IPS-NIHi7 (cell line): ENCODE results near the gene PAX2.

Experiments used
- DNase-seq: peaks from one replicate; pipeline ENCODE4 v3.0.0; 2012; ENCODE audit warnings: mixed read lengths; ENCODE audit errors: extremely low spot score

PAX2 gene

DNA sequence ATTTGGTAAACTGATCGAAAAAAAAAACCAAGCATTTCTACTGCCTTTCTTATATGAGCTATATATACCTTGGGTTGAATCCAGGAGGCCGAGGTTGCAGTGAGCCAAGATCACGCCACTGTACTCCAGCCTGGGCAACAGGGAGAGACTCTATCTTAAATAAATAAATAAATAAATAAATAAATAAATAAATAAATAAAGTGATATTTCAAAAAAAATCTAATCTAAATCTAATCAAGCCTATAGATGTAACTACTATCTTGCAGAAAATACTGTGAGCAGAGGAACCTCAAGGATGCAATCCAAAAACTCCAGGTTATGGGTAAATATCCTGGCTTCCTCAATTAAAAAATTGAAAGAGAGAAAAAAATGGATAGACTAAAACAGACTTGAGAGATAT is 96.1 kb downstream of the PAX2 start:
- no peak for DNase-seq

DNA sequence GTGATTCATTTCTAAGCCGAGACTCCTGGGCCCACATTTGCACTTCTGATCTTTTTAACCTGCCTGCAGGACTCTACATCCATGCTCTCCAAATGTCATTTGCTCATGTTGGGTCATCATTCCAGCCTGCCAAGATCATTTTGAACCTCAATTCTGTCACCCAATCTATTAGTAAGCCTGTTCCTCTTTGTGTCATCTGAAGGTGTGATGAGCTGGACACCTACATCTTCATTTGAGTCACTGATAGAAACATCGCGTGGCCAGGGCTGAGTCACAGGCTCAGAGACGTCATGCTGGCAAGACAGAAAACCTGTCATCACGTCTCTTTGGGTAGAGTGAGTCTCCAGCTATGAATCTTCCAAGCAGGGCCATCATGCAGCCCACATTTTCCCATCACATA is 102.1 kb downstream of the PAX2 start:
- DNase-seq: no peak

DNA sequence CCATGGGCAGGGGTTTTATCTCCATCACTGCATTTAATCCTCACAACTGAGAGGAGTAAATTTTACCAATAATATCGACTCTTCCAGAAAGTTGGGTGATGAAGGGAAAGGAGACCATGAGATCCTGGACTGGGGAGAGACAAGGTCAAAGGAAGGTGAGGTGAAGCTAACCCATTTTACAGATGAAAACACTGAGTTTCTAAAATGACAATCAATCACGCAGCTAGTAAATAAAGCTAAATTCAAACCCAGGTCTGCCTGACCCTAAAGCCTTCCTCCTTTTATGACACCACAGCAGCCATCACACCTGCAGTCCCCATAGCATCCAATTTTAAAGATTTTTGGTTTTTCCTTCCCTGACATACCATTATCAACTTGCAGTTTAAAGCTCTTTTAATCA is 103.4 kb downstream of the PAX2 start:
- no peak for DNase-seq

DNA sequence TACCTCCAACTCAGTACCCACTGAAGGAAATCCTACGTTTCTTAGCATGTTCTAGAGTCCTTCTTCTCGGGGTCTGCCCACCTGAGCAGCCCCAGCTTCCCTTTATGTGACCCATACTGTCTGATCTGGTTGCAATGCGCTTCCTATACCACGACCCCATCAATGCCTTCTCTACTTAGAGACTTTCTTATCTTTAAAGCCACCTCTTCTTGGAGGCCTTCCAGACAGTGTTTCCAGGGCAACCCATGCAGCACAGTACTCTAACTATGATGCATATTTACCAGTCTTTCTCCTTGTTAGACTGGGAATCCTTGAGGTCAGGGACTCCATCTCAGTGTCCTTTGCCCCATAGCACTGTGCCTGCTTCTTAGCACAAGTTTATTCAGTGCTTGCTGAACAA is 112.9 kb downstream of the PAX2 start:
- DNase-seq: no peak

DNA sequence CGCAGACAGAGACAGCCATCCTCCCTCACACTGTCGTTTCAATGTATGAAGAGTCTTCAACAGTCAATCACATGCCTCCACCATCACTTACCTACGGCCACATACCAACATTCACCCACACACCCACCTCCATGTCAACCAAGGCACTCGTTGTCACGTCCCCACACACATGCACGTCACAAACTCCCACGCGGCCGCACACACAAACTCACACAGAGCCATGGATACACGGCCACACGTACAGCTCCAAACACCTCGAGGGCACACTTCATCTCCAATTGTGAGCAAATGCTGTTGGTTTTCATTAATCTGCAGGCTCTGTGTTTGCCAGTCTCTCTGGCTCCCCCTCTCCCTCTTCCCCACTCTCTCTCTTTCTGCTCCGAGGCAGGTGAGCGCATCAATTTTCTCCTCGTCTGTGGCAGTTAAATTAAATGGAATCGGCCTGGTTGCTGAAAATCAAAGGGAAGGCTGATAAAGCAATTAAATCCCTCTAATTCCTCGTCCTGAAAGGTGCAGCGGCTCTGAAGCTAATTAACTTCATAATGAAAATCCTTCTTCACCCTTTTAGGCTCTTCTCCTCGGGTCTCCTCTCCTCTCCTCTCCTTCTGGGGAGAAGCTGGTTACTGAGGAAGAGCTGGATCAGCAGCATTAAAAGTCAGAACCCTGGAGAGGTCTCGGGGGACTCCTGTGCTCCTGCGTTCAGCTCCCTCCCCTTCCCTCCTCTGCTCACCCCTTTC is 113.5 kb downstream of the PAX2 start:
- DNase-seq: peak; percentile 35

DNA sequence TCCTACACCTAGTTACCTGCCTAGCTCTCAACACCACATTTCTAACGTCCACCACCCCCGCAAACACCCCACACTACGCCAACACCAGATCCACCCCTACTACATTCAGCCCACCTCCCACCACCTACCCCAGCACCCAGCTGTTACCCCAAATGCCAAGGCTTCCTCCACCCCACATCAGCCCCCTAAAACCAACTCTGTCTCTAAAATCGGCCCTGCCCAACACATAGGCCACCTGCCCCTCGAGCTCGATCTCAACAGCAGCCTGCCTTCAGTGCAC is 114.0 kb downstream of the PAX2 start:
- no peak for DNase-seq

DNA sequence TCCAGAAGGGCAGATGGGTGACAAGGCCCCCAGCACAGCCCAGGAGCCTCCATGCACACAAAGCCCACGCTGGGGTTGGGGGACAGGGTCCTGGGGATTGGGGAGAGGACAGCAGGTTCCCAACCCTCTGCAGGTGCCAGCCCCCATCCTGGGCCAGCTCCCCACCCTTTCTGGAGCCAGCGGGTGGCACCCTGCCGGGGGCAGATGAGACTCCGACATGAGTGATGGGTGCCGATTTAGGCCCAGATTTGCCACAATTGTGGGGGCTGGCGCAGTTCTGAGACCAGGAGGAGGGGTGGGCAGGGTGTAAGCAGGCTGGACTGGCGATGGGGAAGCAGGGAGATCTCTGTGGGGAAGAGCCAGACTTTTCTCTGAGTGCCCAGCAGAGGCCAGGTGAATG is 118.1 kb downstream of the PAX2 start:
- DNase-seq: no peak

DNA sequence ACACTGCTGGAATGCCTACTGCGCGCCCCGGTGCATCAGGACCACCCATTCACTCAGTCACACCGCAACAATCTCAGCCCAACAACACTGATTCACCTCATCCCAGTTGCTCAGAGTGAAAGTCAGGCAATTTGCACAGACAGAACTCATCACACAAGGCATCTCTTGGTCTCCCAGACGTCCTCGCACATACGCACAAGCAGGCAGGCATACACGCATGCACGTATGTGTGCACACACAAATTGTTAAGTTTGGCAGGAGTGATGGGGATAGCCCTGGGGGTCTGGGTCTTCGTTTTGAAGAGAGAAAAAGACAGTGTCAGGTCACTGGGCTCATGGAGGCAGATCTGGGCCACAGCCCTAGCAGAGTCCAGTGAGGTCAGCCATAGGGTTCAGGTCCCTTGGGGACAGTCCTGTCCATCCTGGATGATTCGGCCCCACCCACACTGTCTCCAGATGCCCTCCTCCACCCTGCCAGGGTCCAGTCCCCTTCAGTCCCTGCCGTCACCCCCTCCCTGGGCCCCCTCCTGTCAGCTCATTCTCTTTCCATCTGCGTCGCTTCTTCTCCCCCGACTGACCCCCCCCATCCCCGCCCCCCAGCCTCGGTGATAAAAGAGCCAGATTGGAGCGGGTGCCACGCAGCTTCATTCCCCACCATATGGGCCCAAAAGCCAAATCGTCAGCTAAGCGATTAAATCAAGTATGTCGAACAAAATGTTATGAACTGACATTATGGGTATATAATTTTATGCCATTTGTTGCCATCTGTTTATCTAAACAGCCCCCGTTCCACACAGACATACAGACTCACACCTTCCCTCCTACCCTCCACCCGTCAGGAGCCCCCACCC is 118.9 kb downstream of the PAX2 start:
- DNase-seq: no peak

DNA sequence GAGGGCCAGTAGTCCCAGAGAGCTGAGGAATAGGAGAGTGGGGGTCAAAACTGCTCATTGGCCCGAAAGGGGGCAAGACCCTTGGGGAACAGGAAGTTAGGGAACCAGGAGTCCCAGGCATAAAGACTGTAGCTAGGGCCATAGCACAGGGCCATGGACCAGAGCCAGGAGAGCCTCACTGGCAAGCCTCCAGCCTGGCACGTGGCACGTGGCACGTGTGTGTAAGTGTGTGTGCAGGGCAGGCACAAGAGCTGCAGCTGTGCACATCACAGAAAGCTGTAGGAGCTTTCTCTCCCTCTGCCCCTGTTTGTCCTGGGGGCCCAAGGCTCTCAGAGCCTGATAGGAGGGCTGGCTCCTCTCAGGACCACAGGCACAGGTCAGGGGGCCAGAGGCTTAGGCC is 119.6 kb downstream of the PAX2 start:
- no peak for DNase-seq

DNA sequence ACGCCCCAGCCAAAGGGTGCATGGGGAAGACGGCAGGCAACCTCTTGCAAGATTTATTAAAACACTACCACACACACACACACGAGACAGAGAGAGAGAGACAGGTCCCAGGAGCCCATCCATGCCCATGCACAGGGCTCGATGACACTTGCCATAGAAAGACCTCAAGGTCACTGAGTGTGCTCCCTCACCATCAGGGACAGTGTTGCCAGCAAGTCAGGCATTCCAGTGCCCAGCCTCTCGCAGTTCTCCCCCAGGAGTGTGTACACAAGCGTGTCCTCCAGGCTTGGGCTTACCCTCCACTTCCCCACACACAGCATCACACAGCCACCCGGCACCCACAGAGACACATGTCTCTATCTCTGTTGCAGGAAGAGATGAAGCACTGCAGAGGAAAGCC is 120.6 kb downstream of the PAX2 start:
- no peak for DNase-seq

DNA sequence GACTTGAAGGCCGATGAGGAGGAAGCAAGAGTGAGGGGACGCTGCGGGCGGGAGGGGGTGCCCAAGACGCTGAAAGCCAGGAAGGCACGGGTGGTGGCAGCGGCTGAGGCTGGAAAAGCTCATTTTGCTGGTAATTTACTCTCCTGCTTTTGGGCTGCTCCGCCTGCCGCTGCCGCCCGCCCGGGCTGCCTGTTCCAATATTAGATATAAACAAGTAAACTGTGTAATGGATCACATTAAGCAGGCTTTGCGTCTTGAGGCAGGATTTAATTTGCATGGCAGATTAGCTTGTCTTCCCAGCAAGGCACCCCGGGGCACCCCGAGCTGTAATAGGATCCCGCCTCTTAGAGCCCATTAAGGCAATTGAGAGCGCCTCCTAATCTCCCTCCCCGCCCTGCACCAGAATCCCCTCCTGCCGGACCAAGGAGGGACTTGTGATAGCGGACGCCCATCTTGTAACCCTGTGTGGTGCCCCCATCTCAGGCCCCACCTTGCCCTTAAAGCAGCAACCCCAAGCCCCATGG is 121.3 kb downstream of the PAX2 start:
- DNase-seq: peak; percentile 74

DNA sequence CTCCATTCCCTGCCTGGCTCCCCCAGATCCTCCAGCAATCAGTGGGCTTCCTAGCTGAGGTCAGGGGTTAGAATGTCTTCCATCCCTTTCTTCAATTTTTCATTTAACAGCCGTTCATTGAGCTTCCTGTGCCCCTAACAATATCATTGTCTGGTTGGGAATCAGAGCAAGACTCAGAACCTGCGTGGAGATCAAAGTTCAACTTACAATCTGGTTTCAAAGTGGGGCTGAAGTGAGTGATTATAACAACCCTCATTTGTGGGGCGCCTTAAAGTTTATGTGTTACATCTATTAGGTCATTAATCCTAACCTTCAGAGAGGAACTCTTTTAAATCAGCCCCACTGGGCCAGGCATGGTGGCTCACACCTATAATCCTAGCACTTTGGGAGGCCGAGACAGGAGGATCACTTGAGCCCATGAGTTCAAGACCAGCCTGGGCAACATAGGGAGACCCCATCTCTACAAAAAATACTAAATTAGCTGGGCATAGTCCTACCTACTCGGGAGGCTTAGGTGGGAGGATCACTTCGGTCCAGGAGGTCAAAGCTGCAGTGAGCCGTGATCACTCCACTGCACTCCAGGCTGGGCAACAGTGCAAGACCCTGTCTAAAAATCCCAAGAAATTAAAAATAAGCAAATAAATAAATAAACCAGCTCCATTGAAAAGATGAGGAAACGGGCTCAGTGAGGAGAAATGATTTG is 122.0 kb downstream of the PAX2 start:
- no peak for DNase-seq

DNA sequence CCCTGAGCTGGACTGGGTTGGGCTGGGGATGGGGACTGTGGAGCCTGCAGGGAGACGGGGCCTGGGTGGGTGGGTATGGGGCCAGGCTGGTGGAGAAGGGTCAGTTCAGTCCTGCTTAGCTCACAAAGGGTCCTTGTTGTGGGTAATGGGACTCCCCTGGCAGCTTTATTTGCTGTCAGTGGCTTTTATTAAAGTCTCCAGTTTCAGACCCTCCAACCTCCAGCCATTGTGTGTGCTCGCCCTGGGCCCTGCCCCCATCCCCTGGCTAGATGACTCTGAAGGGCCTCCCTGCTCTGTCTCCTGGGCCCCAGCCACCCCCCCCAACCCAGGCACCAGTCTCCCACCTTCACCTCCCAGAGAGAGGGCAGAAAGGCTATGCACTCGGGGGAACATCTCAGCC is 123.0 kb downstream of the PAX2 start:
- no peak for DNase-seq

DNA sequence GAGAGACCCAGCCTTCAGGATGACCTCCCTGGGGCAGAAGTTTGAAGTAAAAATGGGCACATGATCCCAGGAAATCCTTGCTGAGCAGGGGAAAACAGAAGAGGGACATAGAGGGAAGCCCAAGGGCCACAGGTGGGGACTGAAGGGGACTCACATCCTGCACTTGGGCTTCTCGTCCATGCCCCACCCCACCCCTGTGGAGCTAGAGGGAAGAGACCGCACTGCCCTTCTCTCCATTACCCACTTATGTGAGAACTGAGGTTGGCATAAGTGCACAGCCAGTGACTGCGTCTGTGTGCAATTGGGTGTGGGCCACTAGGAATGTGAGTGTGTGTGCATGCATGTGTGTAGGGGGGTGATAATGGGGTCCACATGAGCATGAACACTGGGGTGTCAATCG is 124.0 kb downstream of the PAX2 start:
- no peak for DNase-seq

DNA sequence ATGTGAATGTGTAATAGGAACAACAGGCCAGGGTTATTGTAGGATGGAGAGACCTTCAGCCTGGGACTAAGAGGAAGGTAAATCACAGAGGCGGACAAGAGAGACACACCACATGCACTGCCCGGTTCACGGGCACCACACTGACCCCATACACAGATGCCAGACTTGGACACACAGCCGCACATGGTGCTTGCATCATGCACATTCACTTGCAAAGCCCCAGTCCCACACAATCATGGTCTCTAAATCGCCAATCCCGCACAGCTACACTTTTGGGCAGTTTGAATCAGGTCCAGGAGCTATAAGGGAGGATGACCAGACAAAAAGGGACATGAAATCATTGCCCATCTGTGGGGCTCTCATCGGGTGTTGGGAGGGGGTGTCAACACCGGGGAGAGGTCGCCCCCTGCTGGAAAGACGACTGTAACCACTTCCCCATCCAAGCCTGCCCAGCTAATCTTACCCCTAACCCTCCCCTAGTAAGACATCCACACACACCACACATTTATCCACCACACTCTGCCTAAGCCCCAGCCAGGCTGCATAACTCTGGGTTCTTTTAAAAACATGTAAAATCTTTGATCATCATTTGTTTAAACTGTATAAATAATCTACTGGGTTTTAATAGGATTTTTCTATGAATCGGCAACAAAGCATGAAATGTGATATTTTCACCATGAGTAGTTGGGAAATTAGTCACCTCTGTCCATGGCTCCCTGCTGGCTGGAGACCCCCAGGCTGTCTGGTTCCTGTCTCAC is 126.8 kb downstream of the PAX2 start:
- peak; percentile 93 for DNase-seq

DNA sequence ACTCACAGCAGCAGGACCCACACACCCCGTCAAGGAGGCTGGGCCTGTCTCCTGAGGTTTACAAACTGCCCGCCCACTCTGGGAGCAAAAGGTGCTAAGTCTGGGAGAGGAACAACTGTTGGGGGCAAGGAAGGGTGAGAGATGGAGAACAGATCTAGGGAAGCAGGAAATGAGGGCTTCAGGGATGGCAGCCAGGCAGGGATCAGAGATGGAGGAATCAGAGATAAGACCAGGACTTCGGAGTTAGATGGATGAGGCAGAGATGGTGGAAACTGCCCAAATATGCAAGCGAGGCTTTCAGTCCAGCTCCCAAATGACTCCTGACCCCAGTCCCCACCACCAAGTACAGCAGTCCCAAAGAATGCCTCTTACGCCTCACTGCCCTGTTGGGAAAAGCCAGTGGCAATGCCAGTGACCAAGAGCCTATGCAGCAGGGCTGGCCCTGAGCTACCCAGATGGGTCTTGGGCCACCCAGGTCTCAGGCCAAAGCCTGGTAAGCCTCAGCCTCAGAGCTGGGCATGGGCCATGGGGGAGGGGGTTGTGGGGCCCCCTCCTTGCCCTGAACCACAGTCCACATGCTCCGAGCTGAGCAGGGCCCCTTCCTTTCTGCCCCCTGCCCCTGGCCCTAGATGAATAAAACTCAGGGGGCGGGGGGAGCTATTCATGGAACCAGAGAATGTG is 127.9 kb downstream of the PAX2 start:
- no peak for DNase-seq

DNA sequence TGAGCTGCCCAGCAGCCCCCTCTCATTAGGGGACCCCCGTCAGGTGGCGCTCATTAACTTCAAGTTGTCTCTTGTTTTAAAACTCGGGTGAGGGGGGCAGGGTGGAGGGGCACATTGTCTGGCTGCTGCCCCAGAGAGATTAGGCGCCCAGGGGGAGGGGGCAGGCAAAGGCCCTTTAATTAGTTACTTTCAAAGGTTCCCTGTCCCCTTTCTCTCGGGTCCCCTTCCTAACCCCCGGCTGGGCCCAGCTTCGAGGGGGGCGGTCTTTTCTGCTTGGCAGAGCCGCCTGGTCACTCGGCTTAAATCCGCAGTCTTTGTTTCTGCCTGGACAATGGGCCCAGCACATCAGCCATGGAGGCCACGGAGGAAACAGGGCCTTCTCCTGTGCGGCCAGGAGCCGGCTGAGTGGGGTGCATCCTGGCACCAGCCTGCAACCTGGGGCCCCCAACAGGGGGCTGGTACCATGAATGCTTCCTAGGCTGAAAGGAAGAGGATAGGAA is 128.5 kb downstream of the PAX2 start:
- DNase-seq: no peak

DNA sequence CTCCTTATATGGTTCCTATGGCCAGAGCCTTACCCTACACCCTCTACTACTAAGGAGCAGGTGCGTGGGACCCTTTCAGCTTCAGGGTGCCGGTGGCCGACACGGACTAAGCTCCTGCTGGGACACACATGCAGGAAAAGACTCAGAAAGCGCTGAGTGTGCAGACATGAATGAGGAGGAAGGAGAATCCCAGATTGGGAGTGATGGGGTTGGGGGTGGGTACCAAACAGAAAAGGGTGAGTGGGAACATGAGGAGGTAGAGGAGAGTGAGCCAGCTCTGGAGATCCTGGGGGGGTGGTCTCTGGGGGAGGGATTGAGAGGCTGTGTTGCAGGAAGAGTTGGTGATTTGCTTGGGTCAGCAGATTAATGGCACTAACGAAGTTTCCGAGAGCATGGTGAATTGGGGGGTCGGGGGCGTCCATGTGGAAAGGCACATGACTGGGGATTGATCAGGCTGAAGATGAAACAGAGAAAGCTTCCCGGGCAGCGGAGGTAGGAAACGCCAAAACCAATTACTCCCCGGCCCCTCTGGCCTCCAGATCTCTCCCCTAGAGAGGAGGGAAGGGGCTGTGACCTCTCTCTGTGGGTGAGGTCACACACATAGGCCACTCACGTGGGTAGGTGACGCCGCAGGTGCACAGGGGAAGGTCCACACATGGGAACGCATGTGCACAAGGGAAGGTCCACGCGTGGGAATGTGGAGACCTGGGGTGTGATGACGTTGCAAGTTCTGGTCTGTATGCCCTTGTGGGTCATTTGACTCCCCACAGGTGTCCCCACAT is 129.5 kb downstream of the PAX2 start:
- no peak for DNase-seq

DNA sequence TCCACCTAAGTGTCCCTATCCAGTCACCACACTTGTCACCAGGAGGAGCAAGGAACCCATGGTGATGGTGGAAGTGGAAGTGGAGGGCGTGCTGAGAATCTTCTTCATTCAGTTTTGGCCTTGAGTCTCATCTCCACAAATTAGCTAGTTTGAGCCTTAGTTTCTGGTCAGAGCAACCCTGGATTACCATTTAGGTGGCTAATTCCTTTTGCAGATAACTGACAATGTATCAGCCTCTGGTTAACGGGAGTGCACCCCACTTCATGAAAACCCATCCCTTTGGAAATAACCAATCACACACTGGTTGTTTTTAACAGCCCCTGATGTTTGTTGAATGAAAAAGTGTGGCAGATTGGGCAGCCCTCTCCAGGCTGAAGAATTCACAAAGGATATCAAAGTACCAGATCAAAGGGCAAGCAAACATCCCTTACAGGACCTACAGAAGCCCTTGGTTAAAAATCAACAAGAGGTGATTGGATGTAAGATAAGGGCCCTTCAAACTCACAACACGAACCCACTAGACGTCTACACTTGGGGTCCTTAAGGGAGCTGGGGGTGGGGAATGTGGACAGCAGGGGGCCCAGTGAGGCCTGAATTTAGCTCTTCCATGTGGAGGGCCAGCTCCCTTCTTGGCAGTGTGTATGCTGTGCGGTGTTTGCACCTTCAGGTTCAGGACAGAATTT is 130.2 kb downstream of the PAX2 start:
- DNase-seq: no peak
